IPS-NIHi11 (cell line): Measurements from ENCODE around the gene WDR26.
"Not testable (repeated sequence)": the region's sequence is repeated elsewhere in the genome, so short reads cannot be mapped to it uniquely, and the experiment has no call there.

Source experiments
- DNase-seq: peaks from one replicate; pipeline ENCODE4 v3.0.0; 2012; ENCODE audit warnings: mixed read lengths, low spot score

The WDR26 gene

DNA sequence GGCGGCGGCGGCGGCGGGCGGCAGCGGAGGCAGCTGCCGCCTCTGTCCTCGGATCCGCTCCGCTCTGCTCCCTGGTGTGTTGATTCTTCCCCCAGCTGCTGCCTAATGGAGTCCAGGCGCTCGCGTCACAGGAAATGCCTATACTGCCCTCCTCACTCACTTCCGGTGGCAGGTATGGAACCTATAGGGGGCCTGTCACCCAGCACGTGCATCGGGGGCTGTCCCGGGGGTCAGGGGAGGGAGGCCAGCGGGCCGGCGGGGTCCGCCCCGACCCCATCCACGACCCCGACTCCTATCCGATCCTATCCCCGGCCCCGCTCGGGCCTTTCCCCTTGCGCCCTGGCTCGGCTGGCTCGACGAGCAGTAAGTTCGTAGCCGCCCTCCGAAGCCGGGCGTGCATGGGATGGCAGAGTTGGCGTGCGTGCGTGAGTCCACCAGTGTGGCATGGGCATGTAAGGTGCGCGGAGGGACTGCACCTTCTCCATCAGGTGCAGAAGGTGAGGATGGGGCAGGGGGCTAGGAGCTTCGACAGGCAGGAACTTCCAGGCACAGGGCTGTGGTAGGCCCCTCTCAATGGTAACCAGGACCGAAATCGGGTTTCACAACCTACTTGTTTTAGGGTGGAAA is at the start of gene WDR26:
Gene WDR26 (minus strand): TSS at position 107 of the 627 bp plus-strand sequence.
- DNase-seq = peak; percentile 91

DNA sequence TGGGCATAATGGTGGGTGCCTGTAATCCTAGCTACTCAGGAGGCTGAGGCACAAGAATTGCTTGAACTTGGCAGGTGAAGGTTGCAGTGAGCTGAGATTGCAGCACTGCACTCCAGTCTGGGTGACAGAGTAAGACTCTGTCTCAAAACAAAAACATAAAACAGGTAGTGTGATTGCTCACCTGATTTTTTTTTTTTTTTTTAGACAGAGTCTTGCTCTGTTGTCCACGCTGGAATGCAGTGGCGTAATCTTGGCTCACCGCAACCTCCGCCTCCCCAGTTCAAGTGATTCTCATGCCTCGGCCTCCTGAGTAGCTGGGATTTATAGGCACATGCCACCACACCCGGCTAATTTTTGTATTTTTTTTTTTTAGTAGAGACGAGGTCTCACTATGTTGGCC is 48.6 kb upstream of the WDR26 start:
- not testable (repeated sequence) for DNase-seq

DNA sequence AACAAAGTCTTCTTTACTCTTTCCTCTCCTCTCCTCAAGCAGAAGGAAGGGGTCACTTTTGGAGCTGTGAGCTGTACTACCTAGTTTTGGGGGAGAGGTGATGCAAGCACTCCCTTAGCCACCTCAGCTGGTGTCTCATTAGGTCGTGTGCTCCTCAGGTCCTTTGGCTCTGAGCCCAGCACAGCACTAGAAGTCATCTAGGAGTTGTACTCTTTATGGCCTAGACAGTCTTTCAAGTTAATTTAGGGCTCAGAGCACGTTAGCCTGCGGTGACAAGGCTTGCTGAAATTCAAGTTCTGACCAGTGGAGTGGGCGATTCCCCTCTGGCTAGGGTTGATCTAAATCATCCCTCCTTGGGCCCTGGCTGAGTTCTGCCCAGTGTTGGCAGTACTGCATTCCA is 48.0 kb upstream of the WDR26 start:
- DNase-seq = no peak

DNA sequence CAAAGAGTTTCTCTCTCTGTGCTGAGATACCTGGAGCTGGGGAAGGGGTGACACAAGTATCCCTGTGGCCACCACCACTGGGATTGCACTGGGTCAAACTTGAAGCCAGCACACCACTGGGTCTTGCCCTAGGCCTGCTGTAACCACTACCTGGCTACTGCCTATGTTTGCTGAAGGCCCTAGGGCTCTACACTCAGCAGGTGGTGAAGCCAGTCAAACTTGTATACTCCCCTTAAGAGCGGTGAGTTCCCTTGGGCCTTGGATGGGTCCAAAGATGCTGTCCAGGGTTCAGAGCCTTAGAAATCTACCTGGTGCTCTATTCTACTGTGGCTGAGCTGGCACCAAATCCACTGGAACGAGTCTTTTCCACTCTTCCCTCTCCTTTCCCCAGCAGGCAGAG is 47.0 kb upstream of the WDR26 start:
- no peak for DNase-seq

DNA sequence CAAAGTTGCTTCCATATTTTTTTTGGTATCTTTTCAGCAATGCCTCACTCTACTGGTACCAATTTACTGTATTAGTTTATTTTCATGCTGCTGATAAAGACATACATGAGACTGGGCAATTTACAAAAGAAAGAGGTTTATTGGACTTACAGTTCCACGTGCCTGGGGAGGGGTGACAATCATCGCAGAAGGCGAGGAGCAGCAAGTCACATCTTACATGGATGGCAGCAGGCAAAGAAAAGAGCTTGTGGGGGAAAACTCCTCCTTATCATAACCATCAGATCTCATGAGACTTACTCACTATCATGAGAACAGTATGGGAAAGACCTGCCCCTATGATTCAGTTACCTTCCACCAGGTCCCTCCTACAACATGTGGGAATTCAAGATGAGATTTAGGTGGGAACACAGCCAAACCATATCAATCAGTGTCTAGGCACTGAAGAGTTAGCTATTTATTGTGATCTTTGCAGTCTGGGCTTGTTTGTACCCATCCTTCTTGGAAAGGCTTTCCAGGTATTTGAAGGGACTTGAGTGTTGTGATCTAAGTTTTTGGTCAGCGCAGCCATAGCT is 46.4 kb upstream of the WDR26 start:
- DNase-seq = not testable (repeated sequence)

DNA sequence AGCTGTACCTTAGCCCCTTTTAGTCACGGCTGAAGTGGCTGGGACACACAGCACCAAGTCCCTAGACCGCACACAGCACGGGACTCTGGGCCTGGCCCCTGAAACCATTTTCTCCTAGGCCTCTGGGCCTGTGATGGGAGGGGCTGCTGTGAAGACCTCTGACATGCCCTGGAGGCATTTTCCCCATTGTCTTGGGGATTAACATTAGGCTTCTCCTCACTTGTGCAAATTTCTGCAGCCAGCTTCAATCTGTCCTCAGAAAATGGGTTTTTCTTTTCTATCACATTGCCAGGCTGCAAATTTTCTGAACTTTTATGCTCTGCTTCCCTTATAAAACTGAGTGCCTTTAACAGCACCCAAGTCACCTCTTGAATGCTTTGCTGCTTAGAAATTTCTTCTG is 45.6 kb upstream of the WDR26 start:
- not testable (repeated sequence) for DNase-seq

DNA sequence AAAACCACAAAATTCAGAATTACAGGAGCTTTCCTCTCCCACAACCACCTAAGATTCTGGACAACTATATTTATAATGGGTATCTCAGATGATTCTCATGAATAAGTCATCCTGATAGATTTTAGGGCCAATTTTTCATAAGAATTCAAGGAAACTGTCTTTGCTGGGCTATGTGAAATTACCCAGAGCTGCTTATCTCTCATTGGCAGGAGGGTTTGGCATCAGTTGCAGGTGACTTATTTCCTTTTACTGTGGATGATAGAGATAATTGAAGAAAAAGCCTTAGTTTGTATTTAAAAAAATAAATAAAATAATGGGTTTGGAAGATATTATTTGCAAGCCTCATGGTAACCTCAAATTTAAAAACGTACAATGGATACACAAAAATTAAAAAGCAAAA is 38.2 kb upstream of the WDR26 start:
- DNase-seq = no peak

DNA sequence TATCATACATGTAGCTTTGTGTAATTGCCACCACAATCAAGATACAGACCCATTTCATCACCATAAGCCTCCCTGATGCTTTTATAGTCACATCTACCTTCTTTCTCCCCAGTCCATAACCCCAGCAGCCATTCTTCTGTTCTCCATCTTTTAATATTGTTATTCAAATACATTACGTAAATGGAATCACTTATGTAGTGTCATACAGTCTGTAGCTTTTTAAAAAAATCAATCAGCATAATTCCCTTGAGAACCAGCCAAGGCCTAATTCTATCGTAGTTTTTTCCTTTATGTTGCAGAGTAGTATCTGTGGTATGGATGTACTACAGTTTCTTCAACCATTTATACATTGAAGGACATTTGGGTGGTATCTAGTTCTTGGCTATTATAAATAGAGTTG is 31.6 kb upstream of the WDR26 start:
- DNase-seq = no peak

DNA sequence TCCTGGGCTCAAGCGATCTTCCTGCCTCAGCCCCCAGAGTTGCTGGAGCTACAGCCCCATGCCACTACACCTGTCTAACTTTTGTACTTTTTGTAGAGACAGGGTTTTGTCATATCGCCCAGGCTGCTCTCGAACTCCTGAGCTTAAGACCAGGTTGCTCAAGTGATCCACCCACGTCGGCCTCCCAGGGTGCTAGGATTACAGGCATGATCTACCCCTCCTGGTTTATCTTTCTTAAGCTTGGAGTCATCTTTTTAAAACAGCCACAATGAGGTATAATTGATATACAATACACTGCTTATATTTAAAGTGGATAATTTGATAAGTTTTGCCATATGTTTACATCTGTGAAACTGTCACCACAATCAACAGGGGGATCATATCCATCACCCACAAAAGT is 25.4 kb upstream of the WDR26 start:
- no peak for DNase-seq

DNA sequence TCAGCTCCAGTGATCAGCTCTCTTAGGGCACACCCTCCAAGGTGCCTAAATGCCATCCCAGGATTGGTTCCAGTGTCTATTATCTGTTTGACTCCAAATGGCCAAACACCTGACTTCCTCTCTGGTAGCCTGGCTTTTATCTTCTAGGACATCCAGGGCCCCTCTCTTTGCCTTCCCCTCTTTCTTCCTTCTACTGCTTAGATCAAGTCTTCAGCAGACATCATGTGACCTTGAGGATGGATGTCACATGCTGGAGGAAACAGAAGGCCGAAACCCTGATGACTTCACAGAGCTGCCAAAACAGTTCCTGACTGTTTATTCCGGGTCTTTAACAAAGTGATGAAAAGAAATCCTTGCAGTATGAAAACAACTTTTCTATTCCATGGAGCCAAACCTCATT is 24.4 kb upstream of the WDR26 start:
- DNase-seq = no peak

DNA sequence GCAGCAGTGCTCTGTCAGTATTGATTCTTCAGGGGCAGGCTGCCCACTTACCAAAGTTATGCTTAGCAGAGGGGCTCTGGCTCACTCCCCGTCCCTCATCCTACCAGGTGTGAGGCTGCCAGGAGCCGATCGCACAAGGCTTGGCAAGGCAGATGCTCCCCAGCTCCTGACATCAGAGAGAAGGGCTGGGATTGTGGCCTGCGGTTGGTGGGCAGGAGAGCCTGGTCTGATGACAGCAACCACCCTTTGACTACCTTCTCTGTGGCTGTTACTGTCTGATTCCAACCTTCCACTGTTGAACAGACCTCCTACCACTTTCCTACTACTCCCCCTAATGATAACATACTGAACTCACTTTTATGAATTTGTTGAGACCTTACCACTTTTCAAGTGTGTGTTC is 23.7 kb upstream of the WDR26 start:
- DNase-seq = no peak

DNA sequence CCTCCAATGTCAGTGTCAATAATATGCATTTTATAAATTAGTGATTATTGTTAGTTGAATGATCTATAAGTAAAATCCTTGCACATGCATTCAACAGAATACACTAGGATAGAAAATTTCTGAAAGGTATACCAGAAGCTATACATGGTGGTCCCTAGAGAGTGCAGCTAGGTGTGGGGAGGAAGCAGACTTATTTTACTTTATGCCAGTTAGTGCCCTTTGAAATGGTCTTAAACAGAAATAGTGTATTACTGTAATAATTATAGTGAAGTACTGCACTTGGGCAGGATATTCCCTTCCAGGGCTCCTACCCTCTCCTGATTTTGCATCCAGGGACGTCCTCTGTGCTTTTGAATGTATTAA is 23.2 kb upstream of the WDR26 start:
- no peak for DNase-seq

DNA sequence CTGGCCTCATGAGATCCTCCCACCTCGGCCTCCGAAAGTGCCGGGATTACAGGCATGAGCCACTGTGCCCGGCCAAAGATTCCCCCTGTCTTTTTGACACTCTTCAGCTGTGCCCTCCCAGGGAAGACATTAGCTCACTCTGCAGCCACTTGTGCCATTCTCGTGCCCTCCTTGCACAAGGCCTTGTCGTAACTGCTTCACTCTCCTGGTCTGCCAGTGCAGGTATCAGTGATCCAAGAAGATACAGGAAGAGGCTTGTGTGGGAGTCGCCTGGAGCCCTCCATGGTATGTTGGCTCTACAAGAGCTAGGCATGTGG is 22.0 kb upstream of the WDR26 start:
- no peak for DNase-seq

DNA sequence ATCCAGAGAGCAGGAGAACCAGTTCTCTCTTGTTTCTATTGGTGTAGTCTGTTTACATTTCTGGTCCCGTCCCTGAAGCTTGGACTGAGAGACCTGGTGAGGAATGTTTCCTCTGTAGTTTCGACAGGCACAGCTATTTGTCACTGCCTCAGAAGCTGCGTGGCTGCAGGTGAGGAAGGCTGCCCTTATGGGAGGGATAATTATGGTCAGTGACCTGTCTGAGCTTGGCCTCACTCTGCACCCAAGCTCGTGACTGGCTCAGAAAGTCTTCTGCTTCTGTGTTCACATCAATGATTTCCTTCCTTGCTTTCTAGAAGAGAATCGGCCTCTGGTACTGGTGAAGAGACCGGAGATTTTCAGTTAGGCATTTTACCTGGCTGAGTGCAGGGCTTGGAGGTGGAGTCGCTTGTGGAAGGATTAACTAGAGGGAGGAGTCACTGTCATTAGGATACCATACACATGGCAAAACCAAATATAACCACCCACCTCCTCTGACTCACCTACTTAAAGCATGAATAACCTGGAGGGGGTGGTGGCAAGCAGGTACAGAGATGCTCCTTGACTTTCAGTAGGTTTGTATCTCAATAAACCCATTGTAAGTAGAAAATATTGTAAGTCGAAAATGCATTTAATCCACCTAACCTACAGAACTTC is 19.9 kb upstream of the WDR26 start:
- peak; percentile 38 for DNase-seq

DNA sequence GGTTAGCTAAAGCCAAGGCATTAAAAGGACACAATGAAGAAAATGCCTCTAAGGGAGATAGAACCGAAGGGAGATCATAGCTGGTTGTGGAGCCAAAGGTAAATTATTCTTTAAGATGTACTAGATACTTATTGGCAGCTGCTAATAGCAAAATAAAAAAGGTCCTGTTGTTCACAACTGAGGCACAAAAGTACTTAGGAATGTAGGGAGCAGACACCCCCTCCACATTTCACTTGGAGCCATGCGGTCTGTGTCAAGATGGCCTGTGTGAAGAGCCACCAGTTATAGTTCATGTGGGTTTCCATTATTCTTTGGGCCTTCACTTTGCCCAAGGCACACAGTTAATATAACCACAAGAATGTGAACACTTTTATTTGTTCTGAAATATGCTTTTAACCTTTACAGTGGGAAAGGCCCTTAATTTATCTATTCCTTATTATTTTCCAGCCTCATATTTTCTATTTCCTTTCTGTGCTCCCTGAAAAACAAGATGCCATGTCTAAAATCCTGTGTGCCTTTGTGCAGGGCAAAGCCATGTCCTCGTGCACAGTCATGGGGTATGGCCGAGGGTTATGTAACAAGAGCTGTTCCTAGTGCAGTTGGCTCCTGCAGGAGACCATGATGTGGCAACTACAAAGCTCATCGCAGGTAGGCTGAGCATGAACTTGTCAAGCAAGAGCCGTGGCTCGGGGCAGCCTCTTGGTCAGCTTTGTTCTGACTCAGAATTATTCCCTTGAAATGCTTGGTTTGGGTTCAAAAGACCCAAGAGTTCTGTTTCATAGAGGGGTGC is 16.2 kb upstream of the WDR26 start:
- DNase-seq = no peak

DNA sequence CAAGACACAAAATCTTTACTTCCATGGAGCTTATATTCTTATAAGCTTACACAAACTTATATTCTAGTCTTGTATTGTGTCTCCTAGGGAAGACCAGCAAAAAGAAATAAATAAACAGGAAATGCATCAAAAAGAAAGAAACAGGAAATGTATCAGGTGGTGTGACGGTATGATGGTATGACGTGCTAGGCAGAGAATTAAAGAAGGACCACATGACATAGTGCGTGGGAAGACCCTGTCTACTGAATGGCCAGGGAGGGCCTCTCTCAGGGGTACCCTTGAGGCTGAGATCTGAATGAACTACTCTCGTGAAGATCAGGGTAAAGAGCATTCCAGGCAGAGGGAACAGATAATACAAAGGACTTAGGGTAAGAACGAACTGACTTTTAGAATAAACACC is 15.6 kb upstream of the WDR26 start:
- no peak for DNase-seq

DNA sequence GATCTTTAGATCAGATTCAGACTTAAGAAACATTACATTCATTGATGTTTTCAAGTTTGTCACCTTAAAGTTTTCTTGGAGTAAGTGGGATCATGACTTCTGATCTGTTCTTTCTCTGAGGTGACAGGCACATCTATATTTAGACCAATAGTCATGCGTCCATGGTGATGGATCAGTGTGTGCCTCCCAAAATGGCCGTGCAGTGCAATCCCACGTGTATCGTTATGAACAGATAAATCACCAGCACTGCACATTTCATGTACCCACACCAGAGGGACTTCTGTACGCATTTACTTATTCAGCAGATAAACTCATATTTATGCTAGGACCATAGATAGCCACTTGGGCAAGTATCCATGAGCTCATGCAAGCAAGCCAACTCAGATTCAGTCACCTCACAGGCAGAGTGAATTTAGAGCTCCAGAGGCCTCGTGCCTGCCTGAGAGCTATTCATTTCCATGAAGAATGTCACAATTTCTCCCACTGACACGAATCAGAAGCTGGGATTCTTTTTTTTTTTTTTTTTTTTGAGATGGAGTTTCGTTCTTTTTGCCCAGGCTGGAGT is 13.9 kb upstream of the WDR26 start:
- no peak for DNase-seq

DNA sequence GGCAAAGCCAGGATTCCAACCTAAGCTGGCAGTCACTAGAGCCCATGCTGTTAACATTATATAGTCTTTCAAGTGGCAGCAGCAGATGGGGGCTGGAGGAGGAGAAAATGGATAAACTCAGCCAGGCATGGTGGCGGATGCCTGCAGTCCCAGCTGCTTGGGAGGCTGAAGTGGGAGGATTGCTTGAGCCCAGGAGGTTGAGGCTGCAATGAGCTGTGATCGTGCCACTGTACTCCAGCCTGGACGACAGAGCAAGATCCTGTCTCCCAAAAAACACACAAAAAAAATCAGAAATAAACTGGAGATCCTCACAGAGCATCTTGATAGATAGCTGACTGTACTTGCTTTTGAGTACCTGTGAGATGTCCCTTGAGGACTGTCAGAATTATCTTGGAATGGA is 13.4 kb upstream of the WDR26 start:
- DNase-seq = no peak

DNA sequence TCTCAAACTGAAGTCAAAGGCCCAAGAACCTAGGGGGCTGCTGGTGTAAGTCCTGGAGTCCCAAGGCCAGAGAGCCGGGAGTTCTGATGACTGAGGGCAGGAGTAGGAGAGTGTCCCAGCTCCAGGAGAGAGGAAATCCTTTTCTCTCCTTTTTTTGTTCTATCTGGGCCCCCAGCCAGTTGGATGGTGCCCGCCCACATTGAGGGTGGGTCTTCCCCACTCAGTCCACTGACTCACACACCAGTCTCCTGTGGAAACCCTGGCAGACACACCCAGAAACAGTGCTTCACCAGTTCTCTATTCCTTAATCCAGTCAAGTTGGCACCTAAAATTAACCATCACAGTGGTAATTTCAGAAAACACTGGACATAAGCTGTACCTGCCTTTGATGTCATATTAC is 12.7 kb upstream of the WDR26 start:
- DNase-seq = no peak

DNA sequence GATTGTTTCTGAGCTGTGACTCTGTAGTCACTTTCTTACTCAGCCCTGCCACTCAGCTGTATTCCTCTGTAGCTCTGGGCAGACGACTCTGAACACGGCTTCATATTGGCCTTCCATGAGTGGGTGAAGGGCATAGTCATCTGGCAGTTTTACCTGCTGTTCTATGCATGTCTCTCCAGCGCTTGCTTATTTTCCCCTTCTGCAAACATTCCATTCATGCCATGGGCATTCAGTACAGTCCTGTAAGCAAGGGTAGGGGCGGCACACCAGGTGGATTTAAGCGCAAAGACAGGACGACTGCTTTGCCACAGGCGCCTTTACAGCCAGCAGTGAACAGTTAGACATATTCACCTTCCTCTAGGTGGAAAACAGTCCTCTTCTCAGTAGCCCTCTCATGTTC is 4.4 kb upstream of the WDR26 start:
- DNase-seq = no peak

DNA sequence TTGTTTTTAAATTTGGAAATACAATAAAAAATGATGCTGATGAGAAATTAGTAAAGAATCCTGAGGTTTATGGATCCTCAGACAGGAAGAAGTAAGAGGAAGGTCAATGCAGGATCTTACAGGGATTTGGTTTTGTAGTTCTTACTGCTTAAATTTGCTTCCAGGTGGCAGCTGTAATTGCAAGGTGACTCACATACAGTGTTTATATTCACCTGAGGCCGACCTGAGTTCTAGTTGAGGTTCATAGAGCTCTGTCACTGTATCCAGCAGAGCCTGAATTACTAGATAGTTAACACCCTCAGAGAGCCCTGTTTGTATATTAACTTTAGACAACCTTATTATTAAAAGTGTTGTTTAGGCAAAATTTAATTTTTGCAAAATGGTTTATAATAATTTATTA is 1.4 kb upstream of the WDR26 start:
- DNase-seq = no peak

DNA sequence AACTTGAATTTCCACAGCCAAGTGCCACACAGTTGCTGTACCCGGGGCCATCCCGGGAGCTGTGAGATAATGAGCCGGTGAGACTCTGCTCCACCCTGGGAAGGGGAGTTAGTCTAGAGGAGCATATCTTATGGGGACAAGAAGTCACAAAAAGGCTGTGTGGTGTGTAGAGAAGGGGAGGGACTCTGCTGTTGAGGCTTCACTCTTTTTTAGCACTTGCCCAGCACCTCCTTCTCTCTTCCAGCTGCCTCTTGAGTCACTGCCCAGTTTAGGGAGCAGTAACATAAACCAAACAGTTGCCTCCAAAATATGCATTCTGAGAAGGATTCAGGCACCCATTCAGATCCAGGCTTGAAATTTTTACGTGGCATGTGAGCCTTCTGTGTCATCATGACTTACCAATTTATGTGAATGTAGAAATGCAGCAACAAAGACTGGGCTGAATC is 744 bp upstream of the WDR26 start:
- peak; percentile 24 for DNase-seq
